GM18519 (cell line): ENCODE measurements around the gene MYBBP1A.
A peak's percentile ranks its signal among the peaks of the same experiment; 100 is the strongest.
"Not testable (repeated sequence)": the region's sequence is repeated elsewhere in the genome, so short reads cannot be mapped to it uniquely, and the experiment has no call there.

Experiments used
- ATAC-seq: cut with Tn5 transposase; IDR thresholded peaks from one replicate; pipeline ENCODE4 v1.9.1; 2021; ENCODE audit warnings: mild to moderate bottlenecking, moderate library complexity; ENCODE audit not compliant: unreplicated experiment, low FRiP score

MYBBP1A gene

GRCh38 chr17:4554997-4555799 is at the start of gene MYBBP1A:
Gene MYBBP1A, minus strand, starts transcription at chr17:4555384. Its CDS starts 60 bp downstream, at chr17:4555324.
- ATAC-seq = peak; percentile 67

GRCh38 chr17:4604736-4605135 is 49.6 kb upstream of the MYBBP1A start:
- ATAC-seq = not testable (repeated sequence)

- no peak for ATAC-seq
These were observed 49.0 kb upstream of the MYBBP1A start for GRCh38 chr17:4604111-4604644.

- no peak for ATAC-seq
These were observed 46.9 kb upstream of the MYBBP1A start for GRCh38 chr17:4602041-4602440.

GRCh38 chr17:4601326-4601725 is 46.1 kb upstream of the MYBBP1A start:
- no peak for ATAC-seq

GRCh38 chr17:4600563-4600962 is 45.4 kb upstream of the MYBBP1A start:
- ATAC-seq = no peak

- ATAC-seq = no peak
These were observed 44.5 kb upstream of the MYBBP1A start for GRCh38 chr17:4599505-4600281.

GRCh38 chr17:4598776-4599504 is 43.8 kb upstream of the MYBBP1A start:
- ATAC-seq = no peak

GRCh38 chr17:4597975-4598374 is 42.8 kb upstream of the MYBBP1A start:
- ATAC-seq = no peak

GRCh38 chr17:4596636-4597380 is 41.6 kb upstream of the MYBBP1A start:
- ATAC-seq = no peak

GRCh38 chr17:4595685-4596342 is 40.6 kb upstream of the MYBBP1A start:
- not testable (repeated sequence) for ATAC-seq

GRCh38 chr17:4594931-4595684 is 39.9 kb upstream of the MYBBP1A start:
- no peak for ATAC-seq

GRCh38 chr17:4594406-4594805 is 39.2 kb upstream of the MYBBP1A start:
- ATAC-seq = no peak

- no peak for ATAC-seq
These were observed 37.8 kb upstream of the MYBBP1A start for GRCh38 chr17:4593021-4593421.

GRCh38 chr17:4592240-4593005 is 37.2 kb upstream of the MYBBP1A start:
- no peak for ATAC-seq

GRCh38 chr17:4591529-4591928 is 36.3 kb upstream of the MYBBP1A start:
- ATAC-seq = no peak

GRCh38 chr17:4590981-4591453 is 35.8 kb upstream of the MYBBP1A start:
- no peak for ATAC-seq

- ATAC-seq = not testable (repeated sequence)
These were observed 34.9 kb upstream of the MYBBP1A start for GRCh38 chr17:4590042-4590441.
